Measurements from ENCODE around the gene ASRGL1.

The ASRGL1 gene

GRCh38 chr11:62418136-62418535, 80.9 kb downstream of the ASRGL1 start:
- TF ChIP-seq, protein P1, sequence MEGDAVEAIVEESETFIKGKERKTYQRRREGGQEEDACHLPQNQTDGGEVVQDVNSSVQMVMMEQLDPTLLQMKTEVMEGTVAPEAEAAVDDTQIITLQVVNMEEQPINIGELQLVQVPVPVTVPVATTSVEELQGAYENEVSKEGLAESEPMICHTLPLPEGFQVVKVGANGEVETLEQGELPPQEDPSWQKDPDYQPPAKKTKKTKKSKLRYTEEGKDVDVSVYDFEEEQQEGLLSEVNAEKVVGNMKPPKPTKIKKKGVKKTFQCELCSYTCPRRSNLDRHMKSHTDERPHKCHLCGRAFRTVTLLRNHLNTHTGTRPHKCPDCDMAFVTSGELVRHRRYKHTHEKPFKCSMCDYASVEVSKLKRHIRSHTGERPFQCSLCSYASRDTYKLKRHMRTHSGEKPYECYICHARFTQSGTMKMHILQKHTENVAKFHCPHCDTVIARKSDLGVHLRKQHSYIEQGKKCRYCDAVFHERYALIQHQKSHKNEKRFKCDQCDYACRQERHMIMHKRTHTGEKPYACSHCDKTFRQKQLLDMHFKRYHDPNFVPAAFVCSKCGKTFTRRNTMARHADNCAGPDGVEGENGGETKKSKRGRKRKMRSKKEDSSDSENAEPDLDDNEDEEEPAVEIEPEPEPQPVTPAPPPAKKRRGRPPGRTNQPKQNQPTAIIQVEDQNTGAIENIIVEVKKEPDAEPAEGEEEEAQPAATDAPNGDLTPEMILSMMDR (IDR thresholded peaks at IDR 0.05; ENCODE audit: insufficient read depth, low read depth, low read length, missing control alignments): no peak

GRCh38 chr11:62418733-62419132, 81.5 kb downstream of the ASRGL1 start, which contains the start of gene SCGB1A1:
Gene SCGB1A1, plus strand, starts transcription at chr11:62419033. Its CDS starts 63 bp downstream, at chr11:62419096.
- no peak within 1 kb of the TSS for H3K4me3 ChIP-seq (ENCODE audit: low read length)
- TF ChIP-seq, protein P1 (IDR thresholded peaks at IDR 0.05; ENCODE audit: insufficient read depth, low read depth, low read length, missing control alignments): no peak
- no peak for DNase-seq (ENCODE audit: low read depth)

More at GRCh38 chr11:62418136-62418535, 80.9 kb downstream of the ASRGL1 start:
- DNase-seq (ENCODE audit: low read depth): no peak
- no peak overlapping the region for H3K4me3 ChIP-seq (ENCODE audit: low read length)

- TF ChIP-seq, protein P1 (IDR thresholded peaks at IDR 0.05; ENCODE audit: insufficient read depth, low read depth, low read length, missing control alignments): no peak
- no peak for DNase-seq (ENCODE audit: low read depth)
- no peak overlapping the region for H3K4me3 ChIP-seq (ENCODE audit: low read length)
These were observed 82.2 kb downstream of the ASRGL1 start for GRCh38 chr11:62419314-62419929.

DNA sequence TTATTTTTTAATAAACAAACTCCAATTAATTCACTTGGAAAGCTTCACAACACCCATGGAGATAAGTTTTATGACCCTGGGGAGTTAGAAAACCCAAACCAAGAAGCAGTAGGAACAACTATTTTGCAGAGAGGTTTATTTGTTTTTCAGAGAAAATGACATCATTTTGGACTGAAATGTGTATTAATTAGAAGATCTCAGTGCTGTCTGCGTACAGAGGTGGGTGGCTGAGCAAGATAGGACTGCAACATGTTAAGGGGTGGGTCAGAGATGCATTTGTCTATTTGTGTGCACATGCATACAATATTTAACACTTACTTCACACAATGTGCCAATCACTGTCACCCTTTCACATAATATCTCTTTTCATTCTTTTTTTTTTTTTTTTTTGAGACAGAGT, 82.7 kb downstream of the ASRGL1 start:
- H3K4me3 ChIP-seq (ENCODE audit: low read length): no peak overlapping the region
- TF ChIP-seq, protein P1 (IDR thresholded peaks at IDR 0.05; ENCODE audit: insufficient read depth, low read depth, low read length, missing control alignments): no peak
- DNase-seq (ENCODE audit: low read depth): no peak

DNA sequence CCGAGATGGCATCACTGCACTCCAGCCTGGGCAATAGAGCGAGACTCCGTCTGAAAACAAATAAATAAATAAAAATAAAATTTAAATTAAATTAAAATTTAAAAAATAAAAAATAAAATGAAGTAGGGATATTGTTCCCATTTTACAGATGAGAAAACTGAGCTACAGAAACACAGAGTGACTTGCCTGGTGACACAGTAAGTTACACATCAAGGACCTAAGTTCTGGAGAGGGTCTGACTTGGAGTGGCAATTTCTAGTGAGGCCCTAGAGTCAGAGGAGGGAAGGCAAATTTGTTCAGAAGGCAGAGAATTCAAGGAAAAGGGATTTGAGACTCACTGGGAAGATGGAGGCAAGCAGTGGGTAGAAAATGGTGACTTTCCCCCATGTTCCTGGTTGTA, 83.6 kb downstream of the ASRGL1 start:
- TF ChIP-seq, protein P1 (IDR thresholded peaks at IDR 0.05; ENCODE audit: insufficient read depth, low read depth, low read length, missing control alignments): no peak
- H3K4me3 ChIP-seq (ENCODE audit: low read length): no peak overlapping the region

GRCh38 chr11:62421996-62422395, 84.7 kb downstream of the ASRGL1 start:
- TF ChIP-seq, protein P1 (IDR thresholded peaks at IDR 0.05; ENCODE audit: insufficient read depth, low read depth, low read length, missing control alignments): no peak
- H3K4me3 ChIP-seq (ENCODE audit: low read length): no peak overlapping the region
- no peak for DNase-seq (ENCODE audit: low read depth)

More for the DNA sequence above, 83.6 kb downstream of the ASRGL1 start:
- no peak for DNase-seq (ENCODE audit: low read depth)

- TF ChIP-seq, protein P1 (IDR thresholded peaks at IDR 0.05; ENCODE audit: insufficient read depth, low read depth, low read length, missing control alignments): no peak
- H3K4me3 ChIP-seq (ENCODE audit: low read length): no peak overlapping the region
- no peak for DNase-seq (ENCODE audit: low read depth)
These were observed 85.8 kb downstream of the ASRGL1 start for GRCh38 chr11:62423012-62423411.
